ENCODE measurements around the gene HSPBAP1. TPM values are rescaled to one million over a fixed set of nuclear protein-coding genes. Genes with fewer than 3 reads are reported as not detected.

The HSPBAP1 gene, protein sequence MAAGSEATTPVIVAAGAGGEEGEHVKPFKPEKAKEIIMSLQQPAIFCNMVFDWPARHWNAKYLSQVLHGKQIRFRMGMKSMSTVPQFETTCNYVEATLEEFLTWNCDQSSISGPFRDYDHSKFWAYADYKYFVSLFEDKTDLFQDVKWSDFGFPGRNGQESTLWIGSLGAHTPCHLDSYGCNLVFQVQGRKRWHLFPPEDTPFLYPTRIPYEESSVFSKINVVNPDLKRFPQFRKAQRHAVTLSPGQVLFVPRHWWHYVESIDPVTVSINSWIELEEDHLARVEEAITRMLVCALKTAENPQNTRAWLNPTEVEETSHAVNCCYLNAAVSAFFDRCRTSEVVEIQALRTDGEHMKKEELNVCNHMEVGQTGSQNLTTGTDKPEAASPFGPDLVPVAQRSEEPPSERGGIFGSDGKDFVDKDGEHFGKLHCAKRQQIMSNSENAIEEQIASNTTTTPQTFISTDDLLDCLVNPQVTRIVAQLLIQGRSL
- 7.3 and 7.5 TPM in 2 replicates for total RNA-seq

GRCh38 chr3:122793568-122794416 is at the start of gene HSPBAP1:
Gene HSPBAP1, minus strand, starts transcription at chr3:122793831. Its CDS starts 151 bp downstream, at chr3:122793680.
- intact Hi-C loops (cut with micrococcal nuclease) = loop anchor here (1.0 to 5.0 kb wide), 11 partner anchors 39 to 1361 kb away; partner anchors contain the start of genes DTX3L, FAM162A, KPNA1 and PARP9

- intact Hi-C loops (cut with micrococcal nuclease) = no loop called here
Measured at GRCh38 chr3:122835590-122835989, 42.0 kb upstream of the HSPBAP1 start.

DNA sequence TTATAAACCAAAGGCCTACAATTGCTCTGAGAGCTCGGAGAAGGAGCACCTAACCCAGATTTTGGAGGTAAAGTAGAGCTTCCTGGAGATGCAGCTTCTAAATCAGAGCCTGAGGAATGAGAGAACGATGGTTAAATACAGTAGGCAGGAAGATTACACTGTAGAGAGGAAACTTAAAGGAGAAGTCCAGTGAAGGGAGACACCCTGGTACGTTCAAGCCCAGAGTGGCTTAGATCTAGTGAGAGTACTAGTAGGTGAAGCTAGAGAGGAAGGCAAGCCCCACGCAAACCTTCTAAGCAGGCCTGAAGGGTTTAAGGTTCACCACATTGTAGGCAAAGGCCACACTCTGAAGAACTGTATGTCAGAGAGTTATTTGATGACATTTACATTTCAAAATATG is 34.6 kb upstream of the HSPBAP1 start:
- intact Hi-C loops (cut with micrococcal nuclease) = no loop called here

- intact Hi-C loops (cut with micrococcal nuclease) = no loop called here
Measured at GRCh38 chr3:122826278-122826677, 32.6 kb upstream of the HSPBAP1 start.

GRCh38 chr3:122825460-122825859 is 31.8 kb upstream of the HSPBAP1 start:
- intact Hi-C loops (cut with micrococcal nuclease) = no loop called here

GRCh38 chr3:122824465-122825381 is 31.1 kb upstream of the HSPBAP1 start:
- intact Hi-C loops (cut with micrococcal nuclease) = no loop called here

GRCh38 chr3:122816587-122816986 is 23.0 kb upstream of the HSPBAP1 start:
- intact Hi-C loops (cut with micrococcal nuclease) = no loop called here

DNA sequence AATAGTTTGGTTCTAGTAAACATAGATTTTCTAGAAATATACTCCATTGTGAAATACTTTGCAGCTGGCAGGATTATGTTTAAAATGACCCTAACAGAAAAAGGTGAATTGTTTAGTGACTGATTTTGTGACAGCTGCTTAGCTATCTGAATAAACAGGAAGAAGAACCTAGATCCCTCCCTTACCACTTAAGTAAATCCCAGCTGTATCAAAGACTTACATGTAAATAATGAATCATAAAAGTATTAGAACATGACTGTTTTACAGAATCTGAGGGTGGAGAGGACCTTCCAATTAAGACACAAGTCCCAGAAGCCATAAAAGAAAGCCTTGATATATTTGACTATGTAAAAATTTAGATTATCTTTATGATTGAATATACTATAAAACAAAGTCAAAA is 17.1 kb upstream of the HSPBAP1 start:
- intact Hi-C loops (cut with micrococcal nuclease) = no loop called here

GRCh38 chr3:122803977-122804376 is 10.3 kb upstream of the HSPBAP1 start:
- intact Hi-C loops (cut with micrococcal nuclease) = no loop called here

GRCh38 chr3:122802323-122802722 is 8.7 kb upstream of the HSPBAP1 start:
- intact Hi-C loops (cut with micrococcal nuclease) = no loop called here

DNA sequence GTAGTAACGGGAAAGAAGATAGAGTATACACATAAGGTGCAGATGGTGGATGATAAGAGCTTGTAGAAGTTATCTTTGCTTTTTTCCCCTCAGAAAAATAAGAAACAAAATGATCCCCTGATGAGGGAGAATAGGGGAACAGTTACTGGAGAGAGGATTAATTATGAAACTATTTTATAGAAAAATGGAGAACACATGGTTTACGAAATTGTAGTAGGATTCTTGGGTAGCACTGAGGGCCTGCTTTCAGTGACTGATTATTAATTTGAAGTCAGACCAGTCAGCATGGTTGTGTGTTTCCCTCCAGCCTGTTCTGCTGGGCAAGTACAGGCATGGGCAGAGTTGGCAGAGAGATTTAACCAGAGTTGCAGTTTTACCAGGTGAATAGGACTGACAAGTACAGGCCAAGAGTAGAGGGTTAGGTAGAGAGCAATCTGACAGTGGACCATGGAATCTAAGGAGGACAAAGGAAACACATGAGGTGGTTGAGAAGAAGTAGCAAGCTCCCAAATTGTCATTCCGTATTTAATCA is 7.1 kb upstream of the HSPBAP1 start:
- intact Hi-C loops (cut with micrococcal nuclease) = no loop called here

GRCh38 chr3:122800031-122800430 is 6.4 kb upstream of the HSPBAP1 start:
- intact Hi-C loops (cut with micrococcal nuclease) = no loop called here

GRCh38 chr3:122799322-122799721 is 5.7 kb upstream of the HSPBAP1 start:
- intact Hi-C loops (cut with micrococcal nuclease) = loop anchor here (5.0 kb wide), 1 partner anchor 788 kb away; the partner anchor contains the start of gene HACD2

DNA sequence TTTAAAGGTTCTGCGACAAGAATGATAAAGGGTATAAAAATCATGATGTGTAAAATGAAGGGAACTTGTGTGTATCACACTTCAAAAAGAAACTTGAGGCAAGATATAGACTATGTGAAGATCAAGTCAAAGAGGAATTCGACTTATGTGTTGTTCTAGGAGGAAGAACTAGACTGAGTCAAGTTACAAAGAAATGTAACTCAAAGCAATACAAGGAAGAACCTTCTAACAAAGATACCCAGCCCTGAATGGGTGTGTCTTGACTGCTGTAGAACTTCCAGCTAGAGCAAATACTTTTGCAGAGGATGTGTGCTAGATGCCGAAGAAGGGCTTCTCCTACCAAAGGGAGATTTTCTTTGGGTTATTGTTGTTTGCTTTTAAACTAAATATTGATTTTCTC is 3.7 kb upstream of the HSPBAP1 start:
- intact Hi-C loops (cut with micrococcal nuclease) = loop anchor here (5.0 kb wide), 1 partner anchor 790 kb away; the partner anchor contains the start of gene HACD2

GRCh38 chr3:122795674-122796195 is 2.1 kb upstream of the HSPBAP1 start:
- intact Hi-C loops (cut with micrococcal nuclease) = loop anchor here (1.0 to 5.0 kb wide), 4 partner anchors 41 to 960 kb away; partner anchors contain the start of genes EAF2, HACD2 and IQCB1

DNA sequence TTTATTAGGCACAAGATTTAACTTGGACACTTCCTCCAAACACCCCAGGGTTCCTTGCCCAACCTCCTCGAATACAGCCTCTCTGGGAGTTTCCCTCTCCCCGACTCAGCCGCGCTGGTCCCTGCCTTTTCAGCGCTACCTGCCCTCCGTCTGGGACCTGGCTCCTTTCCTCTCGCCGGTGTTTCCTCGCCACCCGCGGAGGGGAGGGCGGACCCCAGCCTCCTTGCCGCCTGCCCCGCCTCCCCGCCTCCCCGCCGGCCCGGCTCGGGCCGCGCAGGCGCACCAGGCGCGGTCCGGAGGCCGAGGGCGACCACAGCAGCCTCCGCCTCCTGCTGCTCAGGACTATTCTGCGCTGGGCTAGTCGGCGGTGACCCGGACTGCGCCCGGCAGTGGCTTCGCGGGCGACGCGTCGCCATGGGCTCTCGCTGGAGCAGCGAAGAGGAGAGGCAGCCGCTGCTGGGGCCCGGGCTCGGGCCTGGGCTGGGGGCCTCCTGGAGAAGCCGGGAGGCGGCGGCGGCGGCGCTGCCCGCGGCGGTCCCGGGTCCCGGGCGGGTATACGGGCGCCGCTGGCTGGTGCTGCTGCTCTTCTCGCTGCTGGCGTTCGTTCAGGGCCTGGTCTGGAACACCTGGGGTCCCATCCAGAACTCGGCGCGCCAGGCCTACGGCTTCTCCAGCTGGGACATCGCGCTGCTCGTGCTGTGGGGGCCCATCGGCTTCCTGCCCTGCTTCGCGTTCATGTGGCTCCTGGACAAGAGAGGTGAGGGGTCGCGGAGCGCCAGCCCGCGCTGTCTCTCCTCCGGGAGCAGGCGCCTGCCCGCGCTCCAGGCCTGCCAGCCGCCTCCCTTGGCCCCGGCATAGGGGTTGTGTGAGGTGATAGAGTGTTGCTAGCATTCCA is 1.4 kb upstream of the HSPBAP1 start, which contains the start of gene SLC49A4:
Gene SLC49A4, plus strand, starts transcription at position 291 of the 895 bp plus-strand sequence. Its CDS starts 124 bp downstream, at position 415.
- intact Hi-C loops (cut with micrococcal nuclease) = loop anchor here (1.0 to 5.0 kb wide), 7 partner anchors 40 to 1363 kb away; partner anchors contain the start of genes EAF2, HACD2 and IQCB1

DNA sequence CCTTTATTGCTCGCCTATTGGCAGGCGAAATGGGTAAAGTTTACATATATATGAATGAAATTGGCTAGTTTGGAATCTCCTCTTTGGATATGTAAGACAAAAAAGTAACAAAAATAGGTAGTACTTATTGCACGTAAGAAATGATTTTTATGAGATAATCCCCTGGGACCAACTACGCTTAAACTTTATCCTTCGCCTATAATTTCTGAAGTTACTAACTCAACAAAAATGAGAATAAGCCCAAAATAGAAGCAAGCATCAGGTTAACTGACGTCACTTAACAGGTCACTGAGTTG is 800 bp upstream of the HSPBAP1 start:
- intact Hi-C loops (cut with micrococcal nuclease) = loop anchor here (2.0 to 5.0 kb wide), 4 partner anchors 40 to 1362 kb away; no protein-coding TSS in a partner anchor

- intact Hi-C loops (cut with micrococcal nuclease) = loop anchor here (5.0 kb wide), 3 partner anchors 62 to 1357 kb away; no protein-coding TSS in a partner anchor
Measured at GRCh38 chr3:122789585-122790273, 3.9 kb downstream of the HSPBAP1 start.

All from T-helper 1 cell treated with Interleukin-12 subunit alpha and Interleukin-12 subunit beta and Interleukin-4 antibody, amounts not matched to agents 30 ng/mL and 1 ng/mL, for 36 hours (primary cell).